GM19240 (cell line): ENCODE results near the gene AGR3.

Experiments
- DNase-seq: peaks from one replicate; pipeline ENCODE4 v3.0.0; 2011; ENCODE audit warnings: low spot score; ENCODE audit not compliant: insufficient read length

AGR3 gene

DNA sequence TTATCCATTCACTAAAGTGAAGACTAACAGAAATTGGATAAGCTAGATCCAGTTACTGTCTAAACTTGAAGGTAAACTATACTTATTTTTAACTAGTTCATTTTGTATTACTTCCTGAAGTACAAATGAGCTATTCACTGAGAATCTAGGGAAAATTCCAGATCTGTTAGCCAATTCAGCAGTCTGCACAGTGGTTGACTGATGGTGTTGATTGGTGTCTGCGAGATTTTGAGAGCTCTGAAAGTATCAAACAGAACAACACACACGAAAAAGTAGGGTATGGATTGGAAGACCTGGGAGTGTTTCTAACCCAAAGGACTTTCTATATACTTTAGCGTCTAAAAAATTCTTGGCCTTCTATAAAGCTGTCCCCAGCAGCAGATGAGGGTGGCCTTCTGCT lies 43.4 kb downstream of the AGR3 start:
- no peak for DNase-seq

DNA sequence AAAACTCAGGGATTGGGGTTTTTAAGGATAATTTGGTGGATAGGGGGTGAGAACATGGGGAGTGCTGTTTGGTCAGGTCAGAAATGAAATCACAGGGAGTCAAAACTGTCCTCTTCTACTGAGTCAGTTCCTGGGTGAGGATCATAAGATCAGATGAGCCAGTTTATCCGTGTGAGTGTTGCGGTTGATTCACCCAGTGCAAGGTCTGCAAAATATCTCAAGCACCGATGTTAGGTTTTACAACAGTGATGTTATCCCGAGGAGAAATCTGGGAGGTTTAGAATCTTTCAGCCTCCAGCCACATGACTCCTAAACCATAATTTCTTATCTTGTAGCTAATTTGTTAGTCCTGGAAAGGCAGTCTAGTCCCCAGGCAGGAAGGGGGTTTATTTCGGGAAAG lies 45.3 kb downstream of the AGR3 start:
- no peak for DNase-seq

DNA sequence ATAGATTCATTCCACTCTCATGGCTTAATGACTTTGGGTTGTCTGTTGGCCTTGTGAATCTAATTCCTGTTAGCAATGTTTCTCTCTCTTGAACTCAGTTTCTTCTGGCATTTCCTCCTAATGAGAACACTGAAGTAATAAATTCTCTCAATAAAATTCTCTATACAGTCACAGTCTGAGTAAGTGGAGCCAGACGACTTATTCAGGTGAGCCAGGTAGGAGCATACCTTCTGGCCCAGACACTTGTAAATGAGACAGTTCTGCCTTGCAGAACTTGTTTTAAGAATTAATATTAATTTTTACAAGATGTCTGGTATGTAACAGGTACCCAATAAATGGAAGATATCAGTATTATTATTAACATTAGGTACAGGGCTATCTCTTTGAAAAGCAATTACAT lies 48.4 kb downstream of the AGR3 start:
- DNase-seq = no peak

DNA sequence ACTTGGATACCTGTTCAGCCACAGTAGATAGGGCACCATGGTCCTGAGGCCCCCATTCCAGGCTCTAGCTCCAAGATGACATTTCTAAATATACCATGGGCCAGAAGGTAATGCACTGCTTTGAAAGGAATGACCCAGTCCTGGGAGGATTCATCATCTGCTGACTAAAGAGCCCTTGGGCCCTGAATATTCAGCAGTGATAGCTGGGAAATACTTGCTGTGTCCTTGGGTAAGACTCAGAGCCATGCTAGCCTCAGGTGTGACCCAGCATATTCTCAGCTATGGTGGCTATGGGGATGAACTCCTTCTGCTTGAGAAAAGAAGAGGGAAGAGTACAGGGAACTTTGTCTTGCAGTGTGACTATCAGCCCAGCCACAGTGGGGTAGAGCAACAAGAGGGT lies 55.7 kb downstream of the AGR3 start:
- no peak for DNase-seq

DNA sequence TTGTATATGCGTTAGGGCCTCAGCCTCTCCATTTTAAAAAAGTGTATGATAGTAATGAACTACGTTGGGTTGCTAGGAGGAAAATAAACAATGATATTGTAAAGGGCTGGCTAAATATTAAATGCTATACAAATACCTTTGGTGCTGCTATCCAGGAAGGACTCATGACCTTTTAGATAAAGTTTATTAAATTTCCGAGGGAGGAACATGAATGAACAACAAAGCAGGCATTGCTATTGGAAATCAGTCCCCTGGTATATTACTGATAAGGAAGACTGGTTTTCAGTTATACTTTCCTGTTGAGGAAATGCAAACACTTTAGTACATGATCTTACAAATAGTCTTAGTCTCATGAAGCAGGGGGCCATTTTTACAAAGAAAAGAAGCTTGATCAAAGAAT lies 59.8 kb downstream of the AGR3 start:
- no peak for DNase-seq

DNA sequence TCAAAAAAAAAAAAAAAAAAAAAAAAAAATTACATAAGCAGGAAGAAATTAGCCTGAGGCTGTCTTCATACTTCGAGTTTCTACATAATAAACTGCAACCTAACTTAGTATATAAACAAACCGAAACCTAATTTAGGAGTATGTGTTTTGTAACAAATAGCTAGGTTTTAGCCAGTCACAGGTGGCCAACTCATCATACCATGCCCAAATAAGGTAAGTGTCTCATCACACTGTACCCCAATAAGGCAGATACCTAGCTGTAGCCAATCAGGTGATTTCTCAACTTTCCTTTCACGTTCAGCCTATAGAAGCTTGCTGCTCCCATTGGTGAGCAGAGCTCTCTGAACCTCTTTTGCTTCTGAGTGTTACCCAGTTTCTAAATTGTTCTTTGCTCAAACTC lies 63.1 kb downstream of the AGR3 start:
- no peak for DNase-seq

DNA sequence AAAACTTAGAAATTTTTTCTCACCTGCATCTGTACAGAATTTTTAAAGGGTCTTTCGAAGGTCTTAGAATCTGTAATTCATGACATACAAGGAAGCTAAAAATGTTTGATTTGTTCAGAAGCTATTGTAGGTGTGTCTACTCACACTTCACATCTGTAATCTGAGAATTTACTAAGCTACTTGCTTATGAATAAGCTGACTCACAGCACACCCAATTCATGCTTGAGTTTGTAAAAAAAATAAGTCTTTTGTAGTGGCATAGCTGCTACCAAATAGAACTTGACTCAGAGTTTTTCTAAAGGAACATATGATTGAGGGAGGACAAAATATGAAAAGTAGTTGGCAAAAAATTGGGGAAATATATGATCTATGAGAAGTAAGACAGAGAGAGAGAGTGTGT lies 64.2 kb downstream of the AGR3 start:
- DNase-seq = no peak

DNA sequence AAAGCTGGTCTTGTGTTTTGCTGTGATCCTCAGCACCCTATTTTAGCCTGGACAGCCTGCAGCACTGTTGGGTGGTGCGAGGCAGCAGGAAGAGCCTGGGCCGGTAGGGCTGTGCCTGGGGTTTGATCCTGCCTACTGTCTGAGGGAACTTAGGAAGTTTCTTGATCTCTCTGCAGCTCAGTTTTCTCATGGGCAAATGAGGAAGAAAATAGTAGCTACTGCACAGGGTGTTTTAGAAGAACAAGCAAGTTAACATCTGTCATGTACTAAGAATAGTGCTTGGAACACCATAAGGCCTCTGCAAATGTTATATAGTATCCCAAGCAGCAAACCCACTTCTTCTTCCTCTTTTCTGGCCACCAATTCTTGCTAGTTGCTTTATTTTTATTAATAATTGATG lies 65.0 kb downstream of the AGR3 start:
- no peak for DNase-seq

DNA sequence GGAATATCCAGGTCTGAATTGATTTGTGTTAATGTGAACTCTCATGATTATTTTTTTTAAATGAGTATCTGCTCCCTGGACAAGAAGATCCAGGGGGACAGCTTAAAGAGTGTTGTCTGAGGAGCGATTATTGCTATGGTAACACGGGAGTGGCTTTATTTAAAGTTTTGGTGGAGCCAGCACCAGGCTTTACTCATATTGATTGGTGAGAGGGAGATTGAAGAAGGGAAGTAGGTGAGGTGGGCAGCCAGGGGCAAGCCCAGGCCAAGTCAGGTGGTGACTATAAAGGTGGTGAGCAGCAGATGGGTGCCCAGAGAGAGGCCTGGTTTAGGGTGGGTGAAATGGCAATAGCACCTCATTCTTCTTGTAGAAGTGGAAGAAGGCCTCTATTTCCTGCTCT lies 66.8 kb downstream of the AGR3 start:
- no peak for DNase-seq

DNA sequence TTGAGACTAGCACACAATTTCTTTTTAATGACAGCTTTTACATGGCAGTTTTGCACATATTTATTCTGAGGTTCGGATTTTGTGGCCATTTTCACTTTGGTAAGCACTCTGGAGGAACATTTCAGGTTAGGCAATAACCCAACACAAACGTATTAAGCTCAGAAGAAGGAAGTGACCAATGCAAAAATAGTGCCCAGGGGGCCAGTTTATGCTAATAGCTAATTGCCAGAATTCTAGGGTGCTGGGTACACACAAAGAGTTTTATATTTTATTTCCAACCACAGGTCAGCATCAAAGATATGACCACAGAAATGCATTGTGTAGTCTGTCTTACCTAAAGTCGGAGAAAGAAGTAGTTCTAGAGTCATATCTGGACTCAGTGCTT lies 68.6 kb downstream of the AGR3 start:
- DNase-seq = no peak

DNA sequence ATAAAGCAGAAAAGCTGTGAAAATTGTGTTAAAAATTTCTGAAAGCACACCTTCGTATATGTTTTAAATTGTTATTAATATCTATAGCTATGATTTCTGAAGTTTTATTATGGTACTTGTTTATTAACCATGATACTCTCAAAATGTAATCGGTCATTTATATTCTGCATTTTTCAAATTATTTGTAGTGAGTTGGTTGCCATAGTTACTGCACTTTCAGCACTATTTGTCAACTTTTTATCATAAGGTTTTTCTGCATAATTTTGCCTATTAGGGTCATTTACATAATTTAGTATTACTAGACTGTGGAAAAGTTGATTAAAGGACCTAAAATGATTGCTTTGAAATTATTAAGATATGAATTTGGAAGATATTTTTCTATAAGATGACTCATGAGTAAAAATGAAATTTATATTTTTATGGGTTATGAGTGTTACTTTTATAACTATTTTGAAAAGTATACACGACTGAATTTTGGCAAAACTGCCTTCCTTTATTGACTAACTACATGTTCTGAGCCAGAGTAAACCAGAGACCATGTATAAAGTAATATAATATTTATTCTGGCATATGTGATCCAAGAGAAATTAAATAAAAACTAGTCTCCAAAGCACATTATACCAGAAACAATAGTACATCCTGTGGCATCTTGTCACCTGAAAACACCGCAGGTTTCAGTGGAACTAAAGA lies 69.1 kb downstream of the AGR3 start:
- no peak for DNase-seq

DNA sequence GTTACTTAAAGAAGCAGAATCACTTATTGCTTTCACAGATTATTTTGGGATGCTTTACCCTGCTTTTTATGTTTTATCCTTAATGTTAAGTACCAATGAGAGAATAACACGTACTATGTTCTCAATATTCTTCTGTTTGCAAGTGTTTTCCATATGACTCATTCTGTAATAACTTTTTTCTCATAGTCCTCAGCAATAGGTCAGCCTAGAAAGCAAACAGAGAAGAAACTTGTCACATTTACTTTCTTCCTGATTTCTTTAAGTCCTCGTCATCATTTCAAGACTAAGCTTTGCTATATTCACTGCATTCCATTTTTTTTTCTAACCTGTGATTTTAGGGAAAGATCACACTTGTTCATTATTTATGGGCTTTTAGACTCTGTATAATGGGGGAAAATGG lies 70.2 kb downstream of the AGR3 start:
- no peak for DNase-seq

DNA sequence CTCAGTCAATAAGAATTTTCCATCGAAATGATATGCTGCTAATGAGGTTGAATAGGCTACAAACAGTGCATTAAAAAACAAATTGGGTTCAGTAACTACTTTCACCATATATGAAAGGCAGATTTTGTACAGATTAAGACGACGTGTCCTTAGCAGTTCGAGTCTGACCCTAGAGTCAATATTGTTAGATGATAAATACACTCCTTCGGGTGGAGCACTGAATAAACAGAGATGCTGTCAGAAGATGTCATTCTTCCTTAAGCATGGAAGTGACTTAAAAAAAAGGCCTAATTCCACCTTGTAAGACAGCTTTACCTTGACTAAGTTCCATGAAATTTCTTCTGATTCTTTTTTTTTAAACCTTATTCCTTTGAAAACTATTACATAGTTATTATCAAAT lies 71.2 kb downstream of the AGR3 start:
- DNase-seq = no peak

DNA sequence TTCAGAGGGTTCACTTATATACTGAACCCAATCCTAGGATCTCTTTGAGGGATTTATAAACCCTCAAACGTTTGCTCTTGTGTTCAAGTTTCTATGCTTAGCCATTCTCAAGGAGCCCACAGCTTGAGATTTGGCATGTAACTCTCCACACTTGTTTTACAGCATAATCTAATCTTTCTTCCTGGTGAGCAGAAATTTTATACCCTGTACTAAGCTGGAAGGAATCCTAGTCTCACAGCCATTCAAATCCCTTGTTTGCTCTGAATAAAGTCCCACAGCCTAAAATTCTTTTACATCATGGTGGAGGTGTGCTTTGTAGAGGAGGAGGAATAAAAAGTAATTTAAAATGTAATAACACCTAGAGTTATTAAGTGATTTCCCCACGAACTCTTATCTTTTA lies 71.7 kb downstream of the AGR3 start:
- no peak for DNase-seq
